VCaP (cell line): ENCODE measurements around the gene SWSAP1.
"Not testable (repeated sequence)": the region's sequence is repeated elsewhere in the genome, so short reads cannot be mapped to it uniquely, and the experiment has no call there.

Source experiments
- H3K27ac ChIP-seq: fragments of 450-650 bp; 2 replicates; pipeline ENCODE4 v1.5.1; 2017
- CTCF ChIP-seq: fragments of 450-650 bp; conservative IDR thresholded peaks from 2 replicates; pipeline ENCODE4 v1.5.1; 2017; ENCODE audit warnings: mild to moderate bottlenecking, moderate library complexity

Gene SWSAP1

GRCh38 chr19:11377237-11377636 lies 2.8 kb downstream of the SWSAP1 start:
- TF ChIP-seq CTCF = no peak
- peak overlapping the region; percentile 93; the same call in 1 of the 2 replicates for H3K27ac ChIP-seq

- no peak overlapping the region for H3K27ac ChIP-seq
- TF ChIP-seq CTCF = no peak
These were observed 3.3 kb downstream of the SWSAP1 start for GRCh38 chr19:11377756-11378155.

GRCh38 chr19:11378319-11379189 lies 4.1 kb downstream of the SWSAP1 start:
- TF ChIP-seq CTCF = peak; percentile 69
- no peak overlapping the region for H3K27ac ChIP-seq

GRCh38 chr19:11379269-11379845 lies 4.9 kb downstream of the SWSAP1 start:
- H3K27ac ChIP-seq = not testable (repeated sequence)

GRCh38 chr19:11379857-11380350 lies 5.4 kb downstream of the SWSAP1 start:
- no peak for TF ChIP-seq CTCF
- H3K27ac ChIP-seq = peak overlapping the region; percentile 86

- H3K27ac ChIP-seq = peak overlapping the region; percentile 86
- TF ChIP-seq CTCF = peak; percentile 86
These were observed 6.4 kb downstream of the SWSAP1 start for GRCh38 chr19:11380653-11381537.

- TF ChIP-seq CTCF = peak; percentile 81
- peak overlapping the region; percentile 65; the same call in 1 of the 2 replicates for H3K27ac ChIP-seq
These were observed 8.6 kb downstream of the SWSAP1 start for GRCh38 chr19:11382898-11383705.
